ENCODE data around the gene CACNA2D3.

GRCh38 chr3:54844211-54844610 is 721.9 kb downstream of the CACNA2D3 start:
- TF ChIP-seq EZH2phosphoT487 (IDR thresholded peaks at IDR 0.05) (no peak), EZH2 (IDR thresholded peaks at IDR 0.05) (no peak)
- TF ChIP-seq, protein P1, sequence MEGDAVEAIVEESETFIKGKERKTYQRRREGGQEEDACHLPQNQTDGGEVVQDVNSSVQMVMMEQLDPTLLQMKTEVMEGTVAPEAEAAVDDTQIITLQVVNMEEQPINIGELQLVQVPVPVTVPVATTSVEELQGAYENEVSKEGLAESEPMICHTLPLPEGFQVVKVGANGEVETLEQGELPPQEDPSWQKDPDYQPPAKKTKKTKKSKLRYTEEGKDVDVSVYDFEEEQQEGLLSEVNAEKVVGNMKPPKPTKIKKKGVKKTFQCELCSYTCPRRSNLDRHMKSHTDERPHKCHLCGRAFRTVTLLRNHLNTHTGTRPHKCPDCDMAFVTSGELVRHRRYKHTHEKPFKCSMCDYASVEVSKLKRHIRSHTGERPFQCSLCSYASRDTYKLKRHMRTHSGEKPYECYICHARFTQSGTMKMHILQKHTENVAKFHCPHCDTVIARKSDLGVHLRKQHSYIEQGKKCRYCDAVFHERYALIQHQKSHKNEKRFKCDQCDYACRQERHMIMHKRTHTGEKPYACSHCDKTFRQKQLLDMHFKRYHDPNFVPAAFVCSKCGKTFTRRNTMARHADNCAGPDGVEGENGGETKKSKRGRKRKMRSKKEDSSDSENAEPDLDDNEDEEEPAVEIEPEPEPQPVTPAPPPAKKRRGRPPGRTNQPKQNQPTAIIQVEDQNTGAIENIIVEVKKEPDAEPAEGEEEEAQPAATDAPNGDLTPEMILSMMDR (IDR thresholded peaks at IDR 0.05): no peak
